GM12874 (cell line): Measurements from ENCODE around the gene USH2A.

ENCODE experiments used
- TF ChIP-seq, protein P1 (sequence below): IDR thresholded peaks from 2 replicates; pipeline ENCODE4 v1.5.1; 2011; ENCODE audit warnings: low read depth, mild to moderate bottlenecking, control low read depth, low read length, moderate library complexity; ENCODE audit not compliant: insufficient read depth

USH2A gene

GRCh38 chr1:216314379-216315095, 108.7 kb downstream of the USH2A start:
- TF ChIP-seq, protein P1, sequence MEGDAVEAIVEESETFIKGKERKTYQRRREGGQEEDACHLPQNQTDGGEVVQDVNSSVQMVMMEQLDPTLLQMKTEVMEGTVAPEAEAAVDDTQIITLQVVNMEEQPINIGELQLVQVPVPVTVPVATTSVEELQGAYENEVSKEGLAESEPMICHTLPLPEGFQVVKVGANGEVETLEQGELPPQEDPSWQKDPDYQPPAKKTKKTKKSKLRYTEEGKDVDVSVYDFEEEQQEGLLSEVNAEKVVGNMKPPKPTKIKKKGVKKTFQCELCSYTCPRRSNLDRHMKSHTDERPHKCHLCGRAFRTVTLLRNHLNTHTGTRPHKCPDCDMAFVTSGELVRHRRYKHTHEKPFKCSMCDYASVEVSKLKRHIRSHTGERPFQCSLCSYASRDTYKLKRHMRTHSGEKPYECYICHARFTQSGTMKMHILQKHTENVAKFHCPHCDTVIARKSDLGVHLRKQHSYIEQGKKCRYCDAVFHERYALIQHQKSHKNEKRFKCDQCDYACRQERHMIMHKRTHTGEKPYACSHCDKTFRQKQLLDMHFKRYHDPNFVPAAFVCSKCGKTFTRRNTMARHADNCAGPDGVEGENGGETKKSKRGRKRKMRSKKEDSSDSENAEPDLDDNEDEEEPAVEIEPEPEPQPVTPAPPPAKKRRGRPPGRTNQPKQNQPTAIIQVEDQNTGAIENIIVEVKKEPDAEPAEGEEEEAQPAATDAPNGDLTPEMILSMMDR = no peak

- TF ChIP-seq, protein P1 = peak; percentile 56; the same call in 1 of the 2 replicates
Observed at GRCh38 chr1:216310776-216311175, 112.5 kb downstream of the USH2A start.

- TF ChIP-seq, protein P1 = no peak
Observed at GRCh38 chr1:216306830-216307229, 116.4 kb downstream of the USH2A start.

DNA sequence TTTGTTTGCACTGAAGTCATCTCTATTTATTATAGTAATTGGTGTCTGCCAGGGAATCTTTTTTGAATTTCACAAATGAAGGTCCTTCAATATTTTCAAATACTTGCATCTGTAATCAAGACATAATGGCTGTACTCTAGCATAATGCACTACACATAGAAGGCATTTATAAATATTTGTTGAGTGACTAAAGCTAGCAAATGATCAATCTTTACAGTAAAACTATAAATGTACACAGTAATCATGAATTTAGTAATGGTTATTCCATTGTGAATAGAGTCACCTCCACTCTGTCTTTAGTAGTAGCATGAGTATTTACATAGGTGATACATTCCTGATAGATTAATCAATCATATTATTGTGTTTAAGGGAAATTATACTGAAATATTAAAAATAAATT, 119.6 kb downstream of the USH2A start:
- TF ChIP-seq, protein P1 = no peak

GRCh38 chr1:216293683-216294082, 129.6 kb downstream of the USH2A start:
- TF ChIP-seq, protein P1 = no peak

GRCh38 chr1:216290074-216290473, 133.2 kb downstream of the USH2A start:
- TF ChIP-seq, protein P1 = no peak

DNA sequence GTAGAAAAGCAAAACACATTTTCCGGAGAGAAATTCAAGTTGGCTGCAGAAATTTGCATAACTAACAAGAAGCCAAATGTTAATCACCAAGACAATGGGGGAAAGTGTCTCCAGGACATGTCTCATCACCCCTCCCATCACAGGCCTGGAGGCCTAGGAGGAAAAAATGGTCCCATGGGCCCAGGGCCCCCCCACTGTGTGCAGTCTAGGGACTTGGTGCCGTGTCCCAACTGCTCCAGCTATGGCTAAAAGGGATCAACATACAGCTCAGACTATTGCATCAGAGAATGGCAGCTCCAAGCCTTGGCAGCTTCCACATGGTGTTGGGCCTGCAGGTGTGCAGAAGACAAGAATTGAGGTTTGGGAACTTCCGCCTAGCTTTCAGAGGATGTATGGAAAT, 138.2 kb downstream of the USH2A start:
- TF ChIP-seq, protein P1 = no peak

- TF ChIP-seq, protein P1 = no peak
Observed at GRCh38 chr1:216281757-216282156, 141.5 kb downstream of the USH2A start.
